Smooth muscle cell (in vitro differentiated cells): Measurements from ENCODE around the gene FAXDC2. TPM values are rescaled to one million over a fixed set of nuclear protein-coding genes. Genes with fewer than 3 reads are reported as not detected.

Experiments used
- DNase-seq: peaks from one replicate; lab custom pipeline; 2025; ENCODE audit not compliant: unreplicated experiment; lab: John Stamatoyannopoulos, UW
- H2AFZ ChIP-seq: fragments of 200-600 bp; sonication (generic); 2 replicates; pipeline ENCODE4 v1.6.0; 2016; ENCODE audit warnings: antibody characterized with exemption, low read depth, mild to moderate bottlenecking
- H3F3A ChIP-seq: fragments of 200-600 bp; sonication (generic); 2 replicates; pipeline ENCODE4 v1.6.0; 2017; ENCODE audit warnings: antibody characterized with exemption, low read depth
- H3K27ac ChIP-seq: fragments of 200-600 bp; sonication (generic); 2 replicates; pipeline ENCODE4 v1.5.1; 2016; ENCODE audit warnings: low read depth, mild to moderate bottlenecking
- H3K27me3 ChIP-seq: fragments of 200-600 bp; sonication (generic); 2 replicates; pipeline ENCODE4 v1.6.1; 2016; ENCODE audit warnings: low read depth, mild to moderate bottlenecking
- H3K36me3 ChIP-seq: fragments of 200-600 bp; sonication (generic); 2 replicates; pipeline ENCODE4 v1.5.1; 2016; ENCODE audit warnings: low read depth
- H3K4me1 ChIP-seq: fragments of 200-600 bp; sonication (generic); 2 replicates; pipeline ENCODE4 v1.5.1; 2016; ENCODE audit warnings: low read depth
- H3K4me2 ChIP-seq: fragments of 200-600 bp; sonication (generic); 2 replicates; pipeline ENCODE4 v1.6.0; 2016; ENCODE audit warnings: mild to moderate bottlenecking
- H3K4me3 ChIP-seq: fragments of 200-600 bp; sonication (generic); 2 replicates; pipeline ENCODE4 v1.5.1; 2016; ENCODE audit warnings: mild to moderate bottlenecking
- H3K79me2 ChIP-seq: fragments of 200-600 bp; sonication (generic); 2 replicates; pipeline ENCODE4 v1.6.0; 2016; ENCODE audit warnings: low read depth, mild to moderate bottlenecking
- H3K9ac ChIP-seq: fragments of 200-600 bp; sonication (generic); 2 replicates; pipeline ENCODE4 v1.6.0; 2016; ENCODE audit warnings: low read depth
- H3K9me3 ChIP-seq: fragments of 200-600 bp; sonication (generic); replicated peaks from 2 replicates; pipeline ENCODE4 v1.5.1; 2016; ENCODE audit warnings: low read depth
- H4K20me1 ChIP-seq: fragments of 200-600 bp; sonication (generic); 2 replicates; pipeline ENCODE4 v1.6.0; 2016; ENCODE audit warnings: low read depth
- CTCF ChIP-seq: fragments of 200-600 bp; sonication (generic); IDR thresholded peaks from 2 replicates; pipeline ENCODE4 v1.5.1; 2017; ENCODE audit warnings: borderline replicate concordance, mild to moderate bottlenecking, antibody characterized with exemption; ENCODE audit not compliant: insufficient read depth, poor library complexity, severe bottlenecking
- WGBS: methylation state at CpG from one replicate; pipeline ENCODE4 v1.1.7; 2016; ENCODE audit warnings: low lambda C conversion rate; 5-methylcytosine and 5-hydroxymethylcytosine counted together
- polyA plus RNA-seq: library from polyadenylated mRNA; unstranded; fragments of >200 nt; fragmentation: Nextera tagmentation; extraction: Ambion mirVana; gene quantifications from 2 replicates; pipeline ENCODE4 v1.2.1, GENCODE V29; 2016
- total RNA-seq: library from RNA; depleted of rRNA; stranded (reverse); fragments of >200 nt; gene quantifications from 2 replicates; pipeline ENCODE4 v1.2.3, GENCODE V29; 2014

Gene FAXDC2
- total and polyA plus RNA-seq, 2 experiments from 2014 or later = 2.0 to 2.5 TPM

GRCh38 chr5:154813158-154813557 is 37.2 kb downstream of the FAXDC2 start:
- 94% methylated on average over 4 of the region's 4 CpGs for WGBS
- Histone ChIP-seq H3K27ac (no peak overlapping the region), H3K9me3 (no peaks in the 10 kb centered on the region), H3K36me3 (peaks cover 7% of the 10 kb centered on the region), H3K27me3 (no peaks in the 10 kb centered on the region), H3K4me3 (no peak overlapping the region), H2AFZ (no peak overlapping the region), H4K20me1 (peaks cover 4% of the 10 kb centered on the region), H3F3A (no peaks in the 10 kb centered on the region), H3K4me2 (no peak overlapping the region), H3K9ac (no peak overlapping the region), H3K79me2 (no peaks in the 10 kb centered on the region), H3K4me1 (no peaks in the 10 kb centered on the region)
- TF ChIP-seq CTCF = no peak
- DNase-seq = no peak

GRCh38 chr5:154811653-154812465 is 38.5 kb downstream of the FAXDC2 start:
- H3K79me2 ChIP-seq = peaks cover 3% of the 10 kb centered on the region
- H3K27me3 ChIP-seq = no peaks in the 10 kb centered on the region
- 72% methylated on average over 3 of the region's 3 CpGs for WGBS
- no peak overlapping the region for H3K9ac ChIP-seq
- H3K4me3 ChIP-seq = no peak overlapping the region
- peaks cover 7% of the 10 kb centered on the region for H3K36me3 ChIP-seq
- no peaks in the 10 kb centered on the region for H3K4me1 ChIP-seq
- H3K27ac ChIP-seq = no peak overlapping the region
- no peaks in the 10 kb centered on the region for H3F3A ChIP-seq
- H3K4me2 ChIP-seq = no peak overlapping the region
- H2AFZ ChIP-seq = no peak overlapping the region
- DNase-seq = no peak
- no peaks in the 10 kb centered on the region for H3K9me3 ChIP-seq
- peaks cover 4% of the 10 kb centered on the region for H4K20me1 ChIP-seq
- TF ChIP-seq CTCF = peak; percentile 83

- Histone ChIP-seq H3K36me3 (peaks cover 7% of the 10 kb centered on the region), H3K9ac (no peak overlapping the region), H2AFZ (no peak overlapping the region), H3K4me2 (no peak overlapping the region), H3K79me2 (peaks cover 3% of the 10 kb centered on the region), H3F3A (peaks cover under 1% of the 10 kb centered on the region), H4K20me1 (peaks cover 4% of the 10 kb centered on the region), H3K27ac (no peak overlapping the region), H3K4me3 (no peak overlapping the region), H3K4me1 (no peaks in the 10 kb centered on the region), H3K9me3 (no peaks in the 10 kb centered on the region), H3K27me3 (no peaks in the 10 kb centered on the region)
- no peak for DNase-seq
- WGBS = 92% methylated on average over 7 of the region's 7 CpGs
- no peak for TF ChIP-seq CTCF
Observed at GRCh38 chr5:154811239-154811638, 39.2 kb downstream of the FAXDC2 start.

GRCh38 chr5:154806176-154806575 is 44.2 kb downstream of the FAXDC2 start:
- WGBS = 93% methylated on average over 4 of the region's 4 CpGs
- Histone ChIP-seq H3K4me2 (no peak overlapping the region), H4K20me1 (peaks cover 12% of the 10 kb centered on the region), H3K27me3 (no peaks in the 10 kb centered on the region), H3K4me1 (no peaks in the 10 kb centered on the region), H3K9me3 (no peaks in the 10 kb centered on the region), H2AFZ (no peak overlapping the region), H3K9ac (no peak overlapping the region), H3F3A (peaks cover 10% of the 10 kb centered on the region), H3K79me2 (peaks cover 9% of the 10 kb centered on the region), H3K27ac (no peak overlapping the region), H3K4me3 (no peak overlapping the region), H3K36me3 (peaks cover 31% of the 10 kb centered on the region)
- no peak for TF ChIP-seq CTCF
- no peak for DNase-seq
